HG03159 (cell line): ENCODE results near the gene GTF3C5.
"Not testable (repeated sequence)": the region's sequence is repeated elsewhere in the genome, so short reads cannot be mapped to it uniquely, and the experiment has no call there.

Experiments
- ATAC-seq: cut with Tn5 transposase; IDR thresholded peaks from one replicate; pipeline ENCODE4 v1.9.1; 2021; ENCODE audit warnings: mild to moderate bottlenecking, moderate library complexity; ENCODE audit not compliant: unreplicated experiment

GTF3C5 gene

DNA sequence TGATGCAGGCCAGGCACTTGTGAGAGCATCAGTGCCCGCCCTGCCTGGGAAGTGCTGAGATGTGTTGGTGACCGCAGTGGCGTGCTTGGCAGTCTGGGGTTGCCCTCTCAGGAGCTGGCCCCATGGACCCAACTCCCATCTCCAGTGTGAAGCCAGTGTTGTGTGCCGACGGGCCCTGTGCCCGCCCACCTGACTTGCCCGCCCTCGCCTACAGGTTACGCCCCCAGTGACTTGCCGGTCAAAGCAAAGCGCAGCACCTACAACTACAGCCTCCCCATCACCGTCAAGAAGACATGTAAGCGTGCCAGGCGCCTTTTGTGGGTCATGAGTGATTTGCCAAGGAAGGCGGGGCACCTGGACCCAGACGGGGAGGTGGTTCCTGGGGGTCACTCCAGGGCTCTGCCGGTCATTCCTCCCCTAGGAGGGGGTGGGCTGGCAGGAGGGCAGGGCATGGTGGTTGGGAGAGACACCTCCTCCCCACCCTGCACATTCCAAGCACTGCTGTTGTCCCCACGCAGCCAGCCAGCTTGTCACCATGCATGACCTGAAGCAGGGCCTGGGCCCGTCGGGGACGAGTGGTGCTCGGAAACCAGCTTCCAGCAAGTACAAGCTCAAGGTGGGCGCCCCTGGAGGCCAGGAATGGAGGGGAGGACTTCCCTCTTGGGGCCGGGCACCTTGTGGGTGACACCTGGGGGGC, 23.5 kb downstream of the GTF3C5 start:
- no peak for ATAC-seq

DNA sequence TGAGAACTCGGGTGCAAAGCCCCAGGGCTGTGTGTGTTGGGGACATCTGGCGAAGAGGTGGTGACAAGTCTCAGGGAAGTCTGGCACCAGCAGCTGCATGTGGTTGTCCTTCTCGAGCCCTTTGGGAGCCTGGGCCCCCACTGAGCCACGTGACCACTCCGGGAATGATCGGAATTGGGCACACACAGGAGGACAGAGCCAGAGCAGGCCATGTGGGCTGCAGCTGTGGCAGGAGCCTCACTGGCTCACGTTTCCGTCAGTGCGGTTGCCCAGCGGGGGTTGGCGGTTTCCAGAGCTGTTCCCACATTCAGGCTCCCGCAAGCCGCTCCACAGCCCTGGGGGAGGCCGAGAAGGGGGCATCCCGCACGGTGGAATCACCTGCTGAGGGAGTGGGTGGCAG, 24.2 kb downstream of the GTF3C5 start:
- no peak for ATAC-seq

DNA sequence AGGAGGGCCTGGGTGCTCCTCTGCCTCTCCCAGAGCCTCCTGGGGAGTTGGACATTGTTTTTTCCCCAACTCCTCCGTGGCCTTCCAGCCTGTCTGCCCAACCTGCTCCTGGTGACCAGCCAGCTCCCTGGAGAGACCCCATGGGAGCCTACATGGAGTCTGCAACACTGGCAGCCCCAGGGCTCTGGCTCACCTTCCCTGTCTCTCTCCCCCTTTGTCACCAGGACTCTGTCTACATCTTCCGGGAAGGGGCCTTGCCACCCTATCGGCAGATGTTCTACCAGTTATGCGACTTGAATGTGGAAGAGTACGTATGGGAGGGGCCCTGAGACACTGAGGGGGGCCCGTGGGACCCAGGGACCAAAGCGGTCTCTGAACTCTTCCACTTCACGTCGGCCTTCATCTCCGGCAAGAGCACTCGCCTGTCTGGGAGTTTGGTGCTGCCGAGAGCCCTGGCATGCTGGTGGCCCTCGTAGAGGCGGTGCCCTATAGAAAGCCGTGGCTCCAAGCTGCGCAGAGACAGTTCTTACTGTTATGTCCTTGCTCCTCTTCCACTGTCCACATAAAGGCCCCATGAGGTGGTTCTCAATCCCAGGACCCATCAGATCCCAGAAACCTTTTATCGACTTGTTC, 25.1 kb downstream of the GTF3C5 start:
- ATAC-seq, result no peak

DNA sequence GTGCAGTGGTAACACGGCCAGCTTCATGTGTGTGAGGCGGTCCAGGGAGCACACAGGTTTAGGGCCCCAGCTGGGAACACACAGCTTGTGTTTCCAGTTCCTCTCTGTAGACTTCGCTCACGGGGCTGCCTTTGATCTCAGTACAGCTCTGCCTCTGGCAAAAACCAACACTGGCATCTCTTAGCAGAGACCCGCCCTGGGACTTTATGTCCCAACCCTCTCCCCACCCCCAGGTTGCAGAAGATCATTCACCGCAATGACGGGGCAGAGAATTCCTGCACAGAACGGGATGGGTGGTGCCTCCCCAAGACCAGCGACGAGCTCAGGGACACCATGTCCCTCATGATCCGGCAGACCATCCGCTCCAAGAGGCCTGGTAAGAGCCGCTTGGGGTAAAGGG, 25.7 kb downstream of the GTF3C5 start:
- ATAC-seq, result no peak

DNA sequence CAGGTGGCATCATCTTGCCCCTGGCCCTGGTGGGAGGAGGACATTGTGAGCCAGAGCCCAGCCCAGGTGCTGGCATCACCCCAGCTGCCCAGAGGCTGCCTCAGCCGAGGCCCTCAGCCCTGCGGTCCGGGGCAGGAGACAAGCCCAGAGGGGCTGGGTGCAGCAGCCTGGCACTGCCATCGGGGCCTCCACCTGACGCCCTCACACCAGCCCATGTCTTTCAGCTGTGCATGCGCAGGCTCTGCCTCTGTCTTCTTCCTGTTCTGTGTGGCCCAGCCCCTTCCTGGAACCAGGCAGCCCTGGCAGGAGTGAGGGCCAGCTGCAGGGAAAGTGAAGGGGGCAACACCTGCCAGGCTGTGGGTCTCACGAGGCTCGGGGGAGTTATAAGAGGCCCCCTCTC, 26.2 kb downstream of the GTF3C5 start:
- no peak for ATAC-seq

DNA sequence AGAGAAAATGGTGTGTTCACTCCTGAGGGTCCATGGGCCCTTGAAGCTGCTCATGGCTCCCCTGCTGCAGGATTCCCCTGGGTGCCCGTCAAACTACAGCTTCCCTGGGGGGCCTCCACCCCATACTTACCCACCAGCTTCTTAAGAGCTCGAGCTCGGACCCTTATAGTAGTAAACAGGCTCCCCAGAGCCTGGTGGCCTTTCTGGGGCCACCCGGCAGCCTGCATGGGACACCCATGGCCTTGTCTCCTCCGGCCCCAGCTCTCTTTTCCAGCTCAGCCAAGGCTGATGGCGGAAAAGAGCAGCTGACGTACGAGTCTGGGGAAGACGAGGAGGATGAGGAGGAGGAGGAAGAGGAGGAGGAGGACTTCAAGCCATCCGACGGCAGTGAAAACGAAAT, 26.8 kb downstream of the GTF3C5 start:
- no peak for ATAC-seq

DNA sequence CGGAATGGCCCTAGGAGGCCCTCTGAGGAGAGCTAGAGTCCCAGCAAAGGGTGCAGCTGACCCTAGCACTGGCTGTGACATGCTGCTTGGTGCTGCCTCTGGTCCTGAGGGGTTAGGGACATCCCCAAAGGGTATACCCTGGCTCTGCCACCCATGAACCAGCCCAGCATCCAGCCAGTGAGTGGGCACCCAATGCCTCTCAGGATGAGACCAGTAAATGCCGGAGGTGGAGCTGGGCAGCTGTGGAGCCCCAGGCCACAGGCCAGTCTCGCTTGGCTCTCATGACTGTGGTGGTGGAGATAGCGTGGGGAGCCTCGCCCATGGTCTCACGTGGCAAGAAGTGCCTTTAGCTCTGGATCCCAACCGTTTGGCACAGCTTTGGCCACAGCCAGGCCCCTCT, 27.3 kb downstream of the GTF3C5 start:
- no peak for ATAC-seq

DNA sequence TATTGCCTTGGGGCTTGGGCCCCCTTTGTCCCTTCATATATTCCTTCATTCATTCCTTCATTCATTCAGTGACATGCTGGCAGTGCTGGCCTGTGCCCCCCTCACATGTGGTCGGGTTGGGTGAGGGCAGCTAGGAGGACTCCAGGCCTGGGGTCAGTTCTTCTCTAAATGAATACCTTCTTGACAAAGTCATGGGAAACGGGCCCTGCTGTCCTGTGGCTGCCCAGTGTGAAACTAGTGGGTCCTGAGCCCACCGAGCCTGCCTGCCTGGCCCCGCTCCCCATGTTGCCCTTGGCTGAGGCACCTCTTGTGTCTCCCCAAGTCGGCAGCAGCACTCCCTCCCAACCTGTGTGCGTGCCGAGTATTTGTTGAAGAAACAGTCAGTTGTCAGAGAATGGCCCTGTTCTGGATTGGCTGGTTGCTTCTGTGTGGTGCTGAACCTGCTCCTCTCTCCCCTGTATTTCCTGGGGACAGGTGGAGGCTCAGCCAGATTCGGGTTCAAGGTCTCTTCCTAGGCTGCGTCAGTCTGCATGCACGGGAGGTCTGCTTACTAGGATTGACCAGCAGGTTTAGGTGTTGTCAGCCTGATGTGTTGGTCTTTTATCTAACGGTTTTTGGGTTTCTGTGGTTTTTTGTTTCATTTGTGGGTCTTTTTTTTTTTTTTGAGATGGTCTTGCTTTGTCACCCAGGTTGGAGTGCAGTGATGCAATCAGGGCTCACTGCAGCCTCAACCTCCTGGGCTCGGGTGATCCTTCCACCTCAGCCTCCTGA, 27.9 kb downstream of the GTF3C5 start:
- ATAC-seq, result no peak

DNA sequence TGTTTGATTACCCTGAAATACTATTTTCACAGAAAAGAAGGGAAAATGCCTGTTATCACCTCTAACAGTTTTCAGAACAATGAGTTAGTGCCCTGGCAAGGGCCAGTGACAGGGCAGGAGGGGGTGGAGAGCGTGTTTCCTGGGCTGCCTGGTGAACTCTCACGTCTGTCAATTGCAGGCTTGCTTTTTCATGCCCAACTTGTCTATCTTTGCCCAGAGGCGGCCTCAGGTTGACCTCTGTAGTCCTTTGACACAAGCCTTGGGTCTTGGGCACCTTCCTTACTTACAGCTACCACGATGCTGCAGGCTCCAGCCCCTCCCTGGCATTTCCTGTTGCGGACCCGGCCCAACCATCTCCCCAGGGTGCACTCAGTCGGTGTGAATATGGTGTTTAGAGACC, 28.8 kb downstream of the GTF3C5 start:
- no peak for ATAC-seq

DNA sequence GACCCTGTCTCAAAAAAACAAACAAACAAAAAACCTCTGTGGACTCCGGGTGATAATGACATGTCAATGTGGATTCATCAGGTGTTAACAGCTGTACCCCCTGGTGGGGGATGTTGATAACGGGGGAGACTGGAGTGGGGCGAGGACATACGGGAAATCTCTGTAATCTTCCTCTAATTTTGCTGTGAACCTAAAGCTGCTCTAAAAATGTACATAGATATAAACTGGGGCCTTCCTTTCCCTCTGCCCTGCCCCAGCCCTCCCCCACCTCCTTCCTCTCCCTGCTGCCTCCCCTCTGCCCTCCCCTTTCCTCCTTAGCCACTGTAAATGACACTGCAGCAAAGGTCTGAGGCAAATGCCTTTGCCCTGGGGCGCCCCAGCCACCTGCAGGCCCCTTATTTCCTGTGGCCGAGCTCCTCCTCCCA, 29.6 kb downstream of the GTF3C5 start:
- ATAC-seq, result no peak

DNA sequence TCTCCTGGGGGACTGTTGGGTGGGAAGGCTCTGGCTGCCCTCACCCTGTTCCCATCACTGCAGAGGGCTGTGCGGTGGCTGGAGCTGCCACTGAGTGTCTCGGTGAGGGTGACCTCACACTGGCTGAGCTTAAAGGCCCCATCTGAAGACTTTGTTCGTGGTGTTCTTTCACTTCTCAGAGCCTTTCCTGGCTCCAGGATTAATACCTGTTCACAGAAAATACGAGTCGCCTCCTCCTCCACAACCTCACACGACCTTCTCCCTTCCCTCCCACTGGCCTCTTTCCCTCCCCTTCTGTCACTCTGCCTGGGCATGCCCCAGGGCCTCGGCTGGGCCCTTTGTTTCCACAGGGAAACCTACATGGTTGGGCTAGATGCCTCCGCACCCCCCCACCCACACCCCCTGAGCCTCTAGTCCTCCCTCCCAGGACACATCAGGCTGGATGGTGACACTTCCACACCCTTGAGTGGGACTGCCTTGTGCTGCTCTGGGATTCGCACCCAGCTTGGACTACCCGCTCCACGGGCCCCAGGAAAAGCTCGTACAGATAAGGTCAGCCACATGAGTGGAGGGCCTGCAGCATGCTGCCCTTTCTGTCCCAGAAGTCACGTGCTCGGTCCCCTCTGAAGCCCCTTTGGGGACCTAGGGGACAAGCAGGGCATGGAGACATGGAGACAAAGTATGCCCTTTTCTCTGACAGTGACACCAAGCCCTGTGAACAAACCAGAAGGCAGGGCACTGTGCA, 30.4 kb downstream of the GTF3C5 start:
- not testable (repeated sequence) for ATAC-seq

DNA sequence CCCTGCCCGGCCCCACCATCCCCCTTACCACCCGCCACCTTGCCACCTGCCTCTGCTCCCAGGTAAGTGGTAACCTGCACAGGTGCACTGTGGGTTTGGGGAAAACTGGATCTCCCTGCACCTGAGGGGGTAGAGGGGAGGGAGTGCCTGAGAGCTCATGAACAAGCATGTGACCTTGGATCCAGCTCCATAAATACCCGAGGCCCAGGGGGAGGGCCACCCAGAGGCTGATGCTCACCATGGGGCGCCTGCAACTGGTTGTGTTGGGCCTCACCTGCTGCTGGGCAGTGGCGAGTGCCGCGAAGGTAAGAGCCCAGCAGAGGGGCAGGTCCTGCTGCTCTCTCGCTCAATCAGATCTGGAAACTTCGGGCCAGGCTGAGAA, 31.0 kb downstream of the GTF3C5 start, which contains the start of gene CEL:
Gene CEL, plus strand, starts transcription at position 218 of the 382 bp plus-strand sequence. Its CDS starts 22 bp downstream, at position 240.
- not testable (repeated sequence) for ATAC-seq

DNA sequence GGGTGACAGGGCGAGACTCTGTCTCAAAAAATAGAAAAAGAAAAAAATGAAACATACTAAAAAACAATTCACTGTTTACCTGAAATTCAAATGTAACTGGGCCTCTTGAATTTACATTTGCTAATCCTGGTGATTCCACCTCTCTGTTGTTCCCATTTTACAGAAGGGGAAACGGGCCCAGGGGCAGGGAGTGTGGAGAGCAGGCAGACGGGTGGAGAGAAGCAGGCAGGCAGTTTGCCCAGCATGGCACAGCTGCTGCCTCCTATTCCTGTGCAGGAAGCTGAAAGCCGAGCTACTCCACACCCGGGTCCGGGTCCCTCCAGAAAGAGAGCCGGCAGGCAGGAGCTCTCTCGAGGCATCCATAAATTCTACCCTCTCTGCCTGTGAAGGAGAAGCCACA, 31.8 kb downstream of the GTF3C5 start:
- not testable (repeated sequence) for ATAC-seq

DNA sequence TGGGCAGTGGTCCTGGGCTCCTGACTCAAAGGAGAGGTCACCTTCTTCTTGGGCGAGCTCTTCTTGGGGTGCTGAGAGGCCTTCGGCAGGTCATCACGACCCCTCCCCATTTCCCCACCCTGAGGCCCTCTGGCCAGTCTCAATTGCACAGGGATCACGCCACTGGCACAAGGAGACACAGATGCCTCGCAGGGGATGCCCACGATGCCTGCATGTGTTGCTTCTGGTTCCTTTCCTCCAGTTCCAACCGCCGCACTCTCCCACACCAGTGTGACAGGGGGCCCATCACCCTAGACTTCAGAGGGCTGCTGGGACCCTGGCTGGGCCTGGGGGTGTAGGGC, 32.3 kb downstream of the GTF3C5 start:
- ATAC-seq, result no peak

DNA sequence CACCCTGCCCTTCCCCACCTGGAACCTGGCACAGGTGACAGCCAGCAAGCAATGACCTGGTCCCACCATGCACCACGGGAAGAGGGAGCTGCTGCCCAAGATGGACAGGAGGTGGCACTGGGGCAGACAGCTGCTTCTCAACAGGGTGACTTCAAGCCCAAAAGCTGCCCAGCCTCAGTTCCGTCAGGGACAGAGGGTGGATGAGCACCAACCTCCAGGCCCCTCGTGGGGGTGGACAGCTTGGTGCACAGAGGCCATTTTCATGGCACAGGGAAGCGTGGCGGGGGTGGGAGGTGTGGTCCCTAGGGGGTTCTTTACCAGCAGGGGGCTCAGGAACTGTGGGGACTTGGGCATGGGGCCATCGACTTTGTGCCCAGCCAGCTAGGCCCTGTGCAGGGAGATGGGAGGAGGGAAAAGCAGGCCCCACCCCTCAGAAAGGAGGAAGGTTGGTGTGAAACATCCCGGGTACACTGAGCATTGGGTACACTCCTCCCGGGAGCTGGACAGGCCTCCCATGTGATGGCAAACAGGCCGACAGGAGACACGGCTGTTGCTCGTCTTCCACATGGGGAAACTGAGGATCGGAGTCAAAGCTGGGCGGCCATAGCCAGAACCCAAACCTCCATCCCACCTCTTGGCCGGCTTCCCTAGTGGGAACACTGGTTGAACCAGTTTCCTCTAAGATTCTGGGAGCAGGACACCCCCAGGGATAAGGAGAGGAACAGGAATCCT, 32.9 kb downstream of the GTF3C5 start:
- no peak for ATAC-seq

DNA sequence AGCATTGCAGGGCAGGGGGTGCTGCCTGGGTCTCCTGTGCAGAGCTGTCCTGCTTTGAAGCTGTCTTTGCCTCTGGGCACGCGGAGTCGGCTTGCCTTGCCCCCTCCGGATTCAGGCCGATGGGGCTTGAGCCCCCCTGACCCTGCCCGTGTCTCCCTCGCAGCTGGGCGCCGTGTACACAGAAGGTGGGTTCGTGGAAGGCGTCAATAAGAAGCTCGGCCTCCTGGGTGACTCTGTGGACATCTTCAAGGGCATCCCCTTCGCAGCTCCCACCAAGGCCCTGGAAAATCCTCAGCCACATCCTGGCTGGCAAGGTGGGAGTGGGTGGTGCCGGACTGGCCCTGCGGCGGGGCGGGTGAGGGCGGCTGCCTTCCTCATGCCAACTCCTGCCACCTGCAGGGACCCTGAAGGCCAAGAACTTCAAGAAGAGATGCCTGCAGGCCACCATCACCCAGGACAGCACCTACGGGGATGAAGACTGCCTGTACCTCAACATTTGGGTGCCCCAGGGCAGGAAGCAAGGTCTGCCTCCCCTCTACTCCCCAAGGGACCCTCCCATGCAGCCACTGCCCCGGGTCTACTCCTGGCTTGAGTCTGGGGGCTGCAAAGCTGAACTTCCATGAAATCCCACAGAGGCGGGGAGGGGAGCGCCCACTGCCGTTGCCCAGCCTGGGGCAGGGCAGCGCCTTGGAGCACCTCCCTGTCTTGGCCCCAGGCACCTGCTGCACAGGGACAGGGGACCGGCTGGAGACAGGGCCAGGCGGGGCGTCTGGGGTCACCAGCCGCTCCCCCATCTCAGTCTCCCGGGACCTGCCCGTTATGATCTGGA, 33.7 kb downstream of the GTF3C5 start:
- ATAC-seq, result no peak

DNA sequence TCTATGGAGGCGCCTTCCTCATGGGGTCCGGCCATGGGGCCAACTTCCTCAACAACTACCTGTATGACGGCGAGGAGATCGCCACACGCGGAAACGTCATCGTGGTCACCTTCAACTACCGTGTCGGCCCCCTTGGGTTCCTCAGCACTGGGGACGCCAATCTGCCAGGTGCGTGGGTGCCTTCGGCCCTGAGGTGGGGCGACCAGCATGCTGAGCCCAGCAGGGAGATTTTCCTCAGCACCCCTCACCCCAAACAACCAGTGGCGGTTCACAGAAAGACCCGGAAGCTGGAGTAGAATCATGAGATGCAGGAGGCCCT, 34.2 kb downstream of the GTF3C5 start:
- ATAC-seq, result no peak

DNA sequence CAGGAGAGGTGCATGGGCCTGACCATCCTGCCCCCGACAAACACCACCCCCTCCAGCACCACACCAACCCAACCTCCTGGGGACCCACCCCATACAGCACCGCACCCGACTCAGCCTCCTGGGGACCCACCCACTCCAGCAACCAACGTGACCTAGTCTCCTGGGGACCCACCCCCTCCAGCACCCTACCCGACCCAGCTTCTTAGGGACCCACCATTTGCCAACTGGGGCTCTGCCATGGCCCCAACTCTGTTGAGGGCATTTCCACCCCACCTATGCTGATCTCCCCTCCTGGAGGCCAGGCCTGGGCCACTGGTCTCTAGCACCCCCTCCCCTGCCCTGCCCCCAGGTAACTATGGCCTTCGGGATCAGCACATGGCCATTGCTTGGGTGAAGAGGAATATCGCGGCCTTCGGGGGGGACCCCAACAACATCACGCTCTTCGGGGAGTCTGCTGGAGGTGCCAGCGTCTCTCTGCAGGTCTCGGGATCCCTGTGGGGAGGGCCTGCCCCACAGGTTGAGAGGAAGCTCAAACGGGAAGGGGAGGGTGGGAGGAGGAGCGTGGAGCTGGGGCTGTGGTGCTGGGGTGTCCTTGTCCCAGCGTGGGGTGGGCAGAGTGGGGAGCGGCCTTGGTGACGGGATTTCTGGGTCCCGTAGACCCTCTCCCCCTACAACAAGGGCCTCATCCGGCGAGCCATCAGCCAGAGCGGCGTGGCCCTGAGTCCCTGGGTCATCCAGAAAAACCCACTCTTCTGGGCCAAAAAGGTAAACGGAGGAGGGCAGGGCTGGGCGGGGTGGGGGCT, 35.6 kb downstream of the GTF3C5 start:
- ATAC-seq, result no peak

DNA sequence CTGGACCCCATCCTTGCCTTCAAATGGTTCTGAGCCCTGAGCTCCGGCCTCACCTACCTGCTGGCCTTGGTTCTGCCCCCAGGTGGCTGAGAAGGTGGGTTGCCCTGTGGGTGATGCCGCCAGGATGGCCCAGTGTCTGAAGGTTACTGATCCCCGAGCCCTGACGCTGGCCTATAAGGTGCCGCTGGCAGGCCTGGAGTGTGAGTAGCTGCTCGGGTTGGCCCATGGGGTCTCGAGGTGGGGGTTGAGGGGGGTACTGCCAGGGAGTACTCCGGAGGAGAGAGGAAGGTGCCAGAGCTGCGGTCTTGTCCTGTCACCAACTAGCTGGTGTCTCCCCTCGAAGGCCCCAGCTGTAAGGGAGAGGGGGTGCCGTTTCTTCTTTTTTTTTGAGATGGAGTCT, 36.2 kb downstream of the GTF3C5 start:
- ATAC-seq, result no peak
